GM12878 (cell line): Measurements from ENCODE around the gene HEYL.

ENCODE experiments used
- MYC ChIP-seq: IDR thresholded peaks from 2 replicates; pipeline ENCODE4 v1.6.1; 2011; ENCODE audit warnings: mild to moderate bottlenecking, low read length, moderate library complexity, inconsistent platforms; ENCODE audit not compliant: insufficient read depth, insufficient replicate concordance, insufficient read length, severe bottlenecking
- TF ChIP-seq, protein P1 (sequence below), 3 experiments: IDR thresholded peaks in 2 of 3; conservative IDR thresholded peaks in 1 of 3; 2 replicates each; pipeline ENCODE4 v1.5.1; 2011; ENCODE audit warnings: low read depth in 3 of 3, low read length in 3 of 3, mild to moderate bottlenecking in 3 of 3, control low read depth in 2 of 3, moderate library complexity in 2 of 3, inconsistent platforms in 1 of 3, mixed read lengths in 1 of 3; ENCODE audit not compliant: control insufficient read depth in 2 of 3, insufficient read depth in 1 of 3; ENCODE audit errors: extremely low read depth in 1 of 3

DNA sequence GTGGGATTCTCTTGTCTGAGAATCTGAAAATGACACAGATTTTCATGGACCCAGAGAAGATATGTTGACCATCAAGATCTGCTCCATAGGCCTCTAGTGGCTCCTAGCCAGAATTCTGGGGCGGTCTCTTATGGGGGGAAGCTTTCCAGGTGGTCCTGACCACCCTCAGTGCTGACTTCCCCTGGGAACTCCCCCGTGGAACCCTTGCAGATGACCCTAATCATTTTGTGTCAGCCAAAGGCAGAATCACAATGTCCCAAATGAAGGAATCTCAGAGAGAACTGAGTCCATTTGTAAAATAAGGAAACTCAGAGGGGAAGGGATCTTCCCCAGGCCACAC lies 3.6 kb downstream of the HEYL start:
- TF ChIP-seq MYC: no peak
- TF ChIP-seq, protein P1, sequence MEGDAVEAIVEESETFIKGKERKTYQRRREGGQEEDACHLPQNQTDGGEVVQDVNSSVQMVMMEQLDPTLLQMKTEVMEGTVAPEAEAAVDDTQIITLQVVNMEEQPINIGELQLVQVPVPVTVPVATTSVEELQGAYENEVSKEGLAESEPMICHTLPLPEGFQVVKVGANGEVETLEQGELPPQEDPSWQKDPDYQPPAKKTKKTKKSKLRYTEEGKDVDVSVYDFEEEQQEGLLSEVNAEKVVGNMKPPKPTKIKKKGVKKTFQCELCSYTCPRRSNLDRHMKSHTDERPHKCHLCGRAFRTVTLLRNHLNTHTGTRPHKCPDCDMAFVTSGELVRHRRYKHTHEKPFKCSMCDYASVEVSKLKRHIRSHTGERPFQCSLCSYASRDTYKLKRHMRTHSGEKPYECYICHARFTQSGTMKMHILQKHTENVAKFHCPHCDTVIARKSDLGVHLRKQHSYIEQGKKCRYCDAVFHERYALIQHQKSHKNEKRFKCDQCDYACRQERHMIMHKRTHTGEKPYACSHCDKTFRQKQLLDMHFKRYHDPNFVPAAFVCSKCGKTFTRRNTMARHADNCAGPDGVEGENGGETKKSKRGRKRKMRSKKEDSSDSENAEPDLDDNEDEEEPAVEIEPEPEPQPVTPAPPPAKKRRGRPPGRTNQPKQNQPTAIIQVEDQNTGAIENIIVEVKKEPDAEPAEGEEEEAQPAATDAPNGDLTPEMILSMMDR (IDR thresholded peaks at IDR 0.05 in 2 of 3, conservative IDR thresholded peaks at IDR 0.05 in 1 of 3; ENCODE audit: control insufficient read depth in 2 of 3, extremely low read depth in 1 of 3, insufficient read depth in 1 of 3, low read depth in 3 of 3, low read length in 3 of 3): no peak
